HEK293 (cell line): Measurements from ENCODE around the gene ANKRD13A.

Experiments used
- CTCF ChIA-PET: fragments of 350-600 bp; formaldehyde crosslinking; extraction: SDS; loops from one replicate; lab custom pipeline; 2021; ENCODE audit warnings: antibody characterized with exemption; lab: Yijun Ruan, JAX
- POLR2A ChIA-PET: fragments of 300-600 bp; formaldehyde crosslinking; extraction: SDS; loops from one replicate; lab custom pipeline; 2020; ENCODE audit warnings: antibody characterized with exemption, inconsistent platforms; lab: Yijun Ruan, JAX
- H3K27ac ChIP-seq: fragments of 200-500 bp; sonication (Bioruptor generic); 2 replicates; pipeline ENCODE4 v1.5.1; 2014; ENCODE audit warnings: low read depth, low read length, control low read depth, inconsistent platforms; ENCODE audit errors: extremely low read depth
- H3K36me3 ChIP-seq, 2 experiments: fragments of 200-500 bp in 1 of 2; sonication (Bioruptor generic) in 1 of 2; 1 replicate in 1 of 2; 2 replicates in 1 of 2; pipeline ENCODE4 v1.5.1; 2014 to 2017; ENCODE audit warnings: inconsistent platforms in 2 of 2, low read length in 2 of 2; ENCODE audit not compliant: control insufficient read depth in 2 of 2, insufficient read depth in 1 of 2
- H3K4me1 ChIP-seq: fragments of 200-500 bp; sonication (Bioruptor generic); 2 replicates; pipeline ENCODE4 v1.5.1; 2014; ENCODE audit warnings: mild to moderate bottlenecking, low read length, inconsistent platforms; ENCODE audit not compliant: control insufficient read depth, insufficient read depth
- H3K4me3 ChIP-seq: 2 replicates; pipeline ENCODE4 v1.5.1; 2011; ENCODE audit warnings: low read depth, mild to moderate bottlenecking, control low read depth, low read length, moderate library complexity
- H3K9me3 ChIP-seq: fragments of 200-500 bp; sonication (Bioruptor generic); 2 replicates; pipeline ENCODE4 v1.5.1; 2014; ENCODE audit warnings: low read depth, low read length, inconsistent platforms; ENCODE audit not compliant: control insufficient read depth, insufficient read depth
- MYNN ChIP-seq: fragments of 450-650 bp; formaldehyde crosslinking; IDR thresholded peaks from 2 replicates; pipeline ENCODE4 v1.5.1; 2016; ENCODE audit warnings: missing biosample characterization, missing genetic modification characterization, borderline replicate concordance
- ZBTB1 ChIP-seq: fragments of 450-650 bp; formaldehyde crosslinking; IDR thresholded peaks from 2 replicates; pipeline ENCODE4 v1.5.1; 2016; ENCODE audit warnings: missing biosample characterization, missing genetic modification characterization
- ZNF121 ChIP-seq: fragments of 450-650 bp; formaldehyde crosslinking; IDR thresholded peaks from 2 replicates; pipeline ENCODE4 v1.5.1; 2016; ENCODE audit warnings: missing biosample characterization, missing genetic modification characterization
- ZNF140 ChIP-seq: fragments of 450-650 bp; formaldehyde crosslinking; IDR thresholded peaks from 2 replicates; pipeline ENCODE4 v1.5.1; 2016; ENCODE audit warnings: missing biosample characterization, missing genetic modification characterization
- ZNF157 ChIP-seq: fragments of 450-650 bp; formaldehyde crosslinking; IDR thresholded peaks from 2 replicates; pipeline ENCODE4 v1.5.1; 2016; ENCODE audit warnings: missing biosample characterization, missing genetic modification characterization
- ZNF184 ChIP-seq: fragments of 450-650 bp; IDR thresholded peaks from 2 replicates; pipeline ENCODE4 v1.5.1; 2018; ENCODE audit warnings: missing biosample characterization, mild to moderate bottlenecking, missing genetic modification characterization
- ZNF223 ChIP-seq: fragments of 450-650 bp; formaldehyde crosslinking; IDR thresholded peaks from 2 replicates; pipeline ENCODE4 v1.5.1; 2016; ENCODE audit warnings: missing biosample characterization, missing genetic modification characterization
- ZNF366 ChIP-seq: fragments of 450-650 bp; formaldehyde crosslinking; conservative IDR thresholded peaks from 2 replicates; pipeline ENCODE4 v1.5.1; 2016; ENCODE audit warnings: missing biosample characterization, missing genetic modification characterization
- ZNF558 ChIP-seq: fragments of 450-650 bp; formaldehyde crosslinking; IDR thresholded peaks from 2 replicates; pipeline ENCODE4 v1.5.1; 2016; ENCODE audit warnings: missing biosample characterization, missing genetic modification characterization
- ZNF658 ChIP-seq: fragments of 450-650 bp; formaldehyde crosslinking; IDR thresholded peaks from 2 replicates; pipeline ENCODE4; 2016; ENCODE audit warnings: missing biosample characterization, missing genetic modification characterization
- ZNF707 ChIP-seq: fragments of 450-650 bp; formaldehyde crosslinking; IDR thresholded peaks from 2 replicates; pipeline ENCODE4 v1.5.1; 2016; ENCODE audit warnings: missing biosample characterization, missing genetic modification characterization
- ZNF777 ChIP-seq: fragments of 450-650 bp; formaldehyde crosslinking; IDR thresholded peaks from 2 replicates; pipeline ENCODE4 v1.5.1; 2017; ENCODE audit warnings: missing biosample characterization, missing genetic modification characterization, borderline replicate concordance
- ZNF837 ChIP-seq: fragments of 450-650 bp; formaldehyde crosslinking; IDR thresholded peaks from 2 replicates; pipeline ENCODE4 v1.5.1; 2016; ENCODE audit warnings: missing biosample characterization, missing genetic modification characterization
- ZSCAN16 ChIP-seq: fragments of 450-650 bp; formaldehyde crosslinking; IDR thresholded peaks from 2 replicates; pipeline ENCODE4 v1.5.1; 2016; ENCODE audit warnings: missing biosample characterization, missing genetic modification characterization
- ZSCAN4 ChIP-seq: fragments of 450-650 bp; formaldehyde crosslinking; IDR thresholded peaks from 2 replicates; pipeline ENCODE4 v1.5.1; 2017; ENCODE audit warnings: missing biosample characterization, missing genetic modification characterization
- TF ChIP-seq, protein P1 (sequence below): fragments of 450-650 bp; formaldehyde crosslinking; IDR thresholded peaks from 2 replicates; pipeline ENCODE4 v1.5.1; 2017; ENCODE audit warnings: missing biosample characterization, missing genetic modification characterization
- TF ChIP-seq, protein P2 (sequence below): fragments of 450-650 bp; formaldehyde crosslinking; IDR thresholded peaks from 2 replicates; pipeline ENCODE4 v1.5.1; 2016; ENCODE audit warnings: missing biosample characterization, missing genetic modification characterization
- TF ChIP-seq, protein P3 (sequence below): fragments of 450-650 bp; formaldehyde crosslinking; IDR thresholded peaks from 2 replicates; pipeline ENCODE4 v1.5.1; 2016; ENCODE audit warnings: missing biosample characterization, missing genetic modification characterization
- TF ChIP-seq, protein P4 (sequence below): fragments of 450-650 bp; formaldehyde crosslinking; IDR thresholded peaks from 2 replicates; pipeline ENCODE4 v1.5.1; 2017; ENCODE audit warnings: missing biosample characterization, mild to moderate bottlenecking, missing genetic modification characterization, moderate library complexity
- TF ChIP-seq, protein P5 (sequence below): fragments of 450-650 bp; formaldehyde crosslinking; IDR thresholded peaks from 2 replicates; pipeline ENCODE4 v1.5.1; 2017; ENCODE audit warnings: missing biosample characterization, missing genetic modification characterization

ANKRD13A gene

DNA sequence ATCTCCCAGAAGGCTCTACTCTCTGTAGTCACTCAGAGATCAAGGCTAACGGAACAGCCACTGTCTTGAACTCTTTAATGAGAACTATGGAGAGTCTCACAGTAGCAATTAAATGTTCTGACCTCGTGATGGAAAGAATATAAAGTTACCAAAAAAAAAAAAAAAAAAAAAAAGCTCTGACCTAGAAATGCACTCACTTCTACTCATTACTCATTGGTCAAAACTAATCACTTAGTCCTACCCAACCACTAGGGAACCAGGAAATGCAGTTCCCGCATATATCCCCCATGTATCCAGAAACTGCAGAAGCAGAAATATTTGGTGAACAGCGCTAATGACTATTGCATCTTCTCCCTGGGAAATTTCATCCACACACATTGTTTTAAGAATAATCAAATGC lies 78.6 kb downstream of the ANKRD13A start:
- CTCF ChIA-PET: interaction anchor here (0.6 to 1.2 kb wide), 2 partner anchors 10 to 63 kb away, joined by 4 to 7 read pairs; no protein-coding TSS in a partner anchor
- H3K4me3 ChIP-seq: no peak overlapping the region
- no peaks in the 10 kb centered on the region for H3K4me1 ChIP-seq
- TF ChIP-seq ZSCAN4 (no peak), ZNF157 (tag by site-specific recombination) (no peak), ZNF658 (tag by site-specific recombination) (no peak), ZSCAN16 (tag by site-specific recombination) (no peak), MYNN (tag by site-specific recombination) (no peak), ZNF558 (tag by site-specific recombination) (no peak), ZNF837 (tag by site-specific recombination) (no peak), ZNF184 (tag by site-specific recombination) (no peak), ZNF707 (tag by site-specific recombination) (no peak), ZNF777 (no peak), ZNF223 (no peak), ZNF140 (tag by site-specific recombination) (no peak)
- TF ChIP-seq, protein P1, sequence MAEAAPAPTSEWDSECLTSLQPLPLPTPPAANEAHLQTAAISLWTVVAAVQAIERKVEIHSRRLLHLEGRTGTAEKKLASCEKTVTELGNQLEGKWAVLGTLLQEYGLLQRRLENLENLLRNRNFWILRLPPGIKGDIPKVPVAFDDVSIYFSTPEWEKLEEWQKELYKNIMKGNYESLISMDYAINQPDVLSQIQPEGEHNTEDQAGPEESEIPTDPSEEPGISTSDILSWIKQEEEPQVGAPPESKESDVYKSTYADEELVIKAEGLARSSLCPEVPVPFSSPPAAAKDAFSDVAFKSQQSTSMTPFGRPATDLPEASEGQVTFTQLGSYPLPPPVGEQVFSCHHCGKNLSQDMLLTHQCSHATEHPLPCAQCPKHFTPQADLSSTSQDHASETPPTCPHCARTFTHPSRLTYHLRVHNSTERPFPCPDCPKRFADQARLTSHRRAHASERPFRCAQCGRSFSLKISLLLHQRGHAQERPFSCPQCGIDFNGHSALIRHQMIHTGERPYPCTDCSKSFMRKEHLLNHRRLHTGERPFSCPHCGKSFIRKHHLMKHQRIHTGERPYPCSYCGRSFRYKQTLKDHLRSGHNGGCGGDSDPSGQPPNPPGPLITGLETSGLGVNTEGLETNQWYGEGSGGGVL (tag by site-specific recombination): no peak
- TF ChIP-seq, protein P2, sequence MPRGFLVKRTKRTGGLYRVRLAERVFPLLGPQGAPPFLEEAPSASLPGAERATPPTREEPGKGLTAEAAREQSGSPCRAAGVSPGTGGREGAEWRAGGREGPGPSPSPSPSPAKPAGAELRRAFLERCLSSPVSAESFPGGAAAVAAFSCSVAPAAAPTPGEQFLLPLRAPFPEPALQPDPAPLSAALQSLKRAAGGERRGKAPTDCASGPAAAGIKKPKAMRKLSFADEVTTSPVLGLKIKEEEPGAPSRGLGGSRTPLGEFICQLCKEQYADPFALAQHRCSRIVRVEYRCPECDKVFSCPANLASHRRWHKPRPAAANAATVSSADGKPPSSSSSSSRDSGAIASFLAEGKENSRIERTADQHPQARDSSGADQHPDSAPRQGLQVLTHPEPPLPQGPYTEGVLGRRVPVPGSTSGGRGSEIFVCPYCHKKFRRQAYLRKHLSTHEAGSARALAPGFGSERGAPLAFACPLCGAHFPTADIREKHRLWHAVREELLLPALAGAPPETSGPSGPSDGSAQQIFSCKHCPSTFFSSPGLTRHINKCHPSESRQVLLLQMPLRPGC (tag by site-specific recombination): no peak
- TF ChIP-seq, protein P3, sequence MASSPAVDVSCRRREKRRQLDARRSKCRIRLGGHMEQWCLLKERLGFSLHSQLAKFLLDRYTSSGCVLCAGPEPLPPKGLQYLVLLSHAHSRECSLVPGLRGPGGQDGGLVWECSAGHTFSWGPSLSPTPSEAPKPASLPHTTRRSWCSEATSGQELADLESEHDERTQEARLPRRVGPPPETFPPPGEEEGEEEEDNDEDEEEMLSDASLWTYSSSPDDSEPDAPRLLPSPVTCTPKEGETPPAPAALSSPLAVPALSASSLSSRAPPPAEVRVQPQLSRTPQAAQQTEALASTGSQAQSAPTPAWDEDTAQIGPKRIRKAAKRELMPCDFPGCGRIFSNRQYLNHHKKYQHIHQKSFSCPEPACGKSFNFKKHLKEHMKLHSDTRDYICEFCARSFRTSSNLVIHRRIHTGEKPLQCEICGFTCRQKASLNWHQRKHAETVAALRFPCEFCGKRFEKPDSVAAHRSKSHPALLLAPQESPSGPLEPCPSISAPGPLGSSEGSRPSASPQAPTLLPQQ: no peak
- TF ChIP-seq, protein P4, sequence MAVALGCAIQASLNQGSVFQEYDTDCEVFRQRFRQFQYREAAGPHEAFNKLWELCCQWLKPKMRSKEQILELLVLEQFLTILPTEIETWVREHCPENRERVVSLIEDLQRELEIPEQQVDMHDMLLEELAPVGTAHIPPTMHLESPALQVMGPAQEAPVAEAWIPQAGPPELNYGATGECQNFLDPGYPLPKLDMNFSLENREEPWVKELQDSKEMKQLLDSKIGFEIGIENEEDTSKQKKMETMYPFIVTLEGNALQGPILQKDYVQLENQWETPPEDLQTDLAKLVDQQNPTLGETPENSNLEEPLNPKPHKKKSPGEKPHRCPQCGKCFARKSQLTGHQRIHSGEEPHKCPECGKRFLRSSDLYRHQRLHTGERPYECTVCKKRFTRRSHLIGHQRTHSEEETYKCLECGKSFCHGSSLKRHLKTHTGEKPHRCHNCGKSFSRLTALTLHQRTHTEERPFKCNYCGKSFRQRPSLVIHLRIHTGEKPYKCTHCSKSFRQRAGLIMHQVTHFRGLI: no peak
- no peaks in the 10 kb centered on the region for H3K36me3 ChIP-seq
- POLR2A ChIA-PET: no interaction called here
- H3K9me3 ChIP-seq: no peaks in the 10 kb centered on the region
- H3K27ac ChIP-seq: no peak overlapping the region

GRCh38 chr12:110079477-110080400 lies 80.5 kb downstream of the ANKRD13A start:
- Histone ChIP-seq H3K4me3 (no peak overlapping the region), H3K27ac (no peak overlapping the region), H3K4me1 (no peaks in the 10 kb centered on the region), H3K9me3 (no peaks in the 10 kb centered on the region), H3K36me3 (no peaks in the 10 kb centered on the region)
- ChIA-PET CTCF (interaction anchor here (0.6 kb wide), 1 partner anchor 450 kb away, joined by 3 read pairs; no protein-coding TSS in a partner anchor), POLR2A (no interaction called here)
- TF ChIP-seq, protein P3: no peak
- no peak for TF ChIP-seq ZBTB1 (tag by site-specific recombination)
- TF ChIP-seq ZNF121 (tag by site-specific recombination): 0 out of 2 replicates have a peak, but pooled peaks have one; percentile 35
- 0 out of 2 replicates have a peak, but pooled peaks have one; percentile 21 for TF ChIP-seq ZNF366
- TF ChIP-seq, protein P5, sequence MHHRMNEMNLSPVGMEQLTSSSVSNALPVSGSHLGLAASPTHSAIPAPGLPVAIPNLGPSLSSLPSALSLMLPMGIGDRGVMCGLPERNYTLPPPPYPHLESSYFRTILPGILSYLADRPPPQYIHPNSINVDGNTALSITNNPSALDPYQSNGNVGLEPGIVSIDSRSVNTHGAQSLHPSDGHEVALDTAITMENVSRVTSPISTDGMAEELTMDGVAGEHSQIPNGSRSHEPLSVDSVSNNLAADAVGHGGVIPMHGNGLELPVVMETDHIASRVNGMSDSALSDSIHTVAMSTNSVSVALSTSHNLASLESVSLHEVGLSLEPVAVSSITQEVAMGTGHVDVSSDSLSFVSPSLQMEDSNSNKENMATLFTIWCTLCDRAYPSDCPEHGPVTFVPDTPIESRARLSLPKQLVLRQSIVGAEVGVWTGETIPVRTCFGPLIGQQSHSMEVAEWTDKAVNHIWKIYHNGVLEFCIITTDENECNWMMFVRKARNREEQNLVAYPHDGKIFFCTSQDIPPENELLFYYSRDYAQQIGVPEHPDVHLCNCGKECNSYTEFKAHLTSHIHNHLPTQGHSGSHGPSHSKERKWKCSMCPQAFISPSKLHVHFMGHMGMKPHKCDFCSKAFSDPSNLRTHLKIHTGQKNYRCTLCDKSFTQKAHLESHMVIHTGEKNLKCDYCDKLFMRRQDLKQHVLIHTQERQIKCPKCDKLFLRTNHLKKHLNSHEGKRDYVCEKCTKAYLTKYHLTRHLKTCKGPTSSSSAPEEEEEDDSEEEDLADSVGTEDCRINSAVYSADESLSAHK: no peak
